Left renal pelvis (tissue), 4 donors: Measurements from ENCODE around the gene UTP15. TPM values are rescaled to one million over a fixed set of nuclear protein-coding genes. Genes with fewer than 3 reads are reported as not detected.

Experiments used
- DNase-seq, 4 donors: peaks; one replicate each; pipeline ENCODE4 v3.0.0-alpha.2; 2013; ENCODE audit warnings: low read depth in 4 of 4, low spot score in 3 of 4
- polyA plus RNA-seq, 4 donors: library from polyadenylated mRNA; unstranded; fragments of 120-200 nt; gene quantifications; one replicate each; pipeline ENCODE4 v1.2.1, GENCODE V29; 2013; ENCODE audit not compliant: insufficient read length in 4 of 4

Gene UTP15
- polyA plus RNA-seq, 4 donors, result 16.7 to 18.5 (median 17.8) TPM

DNA sequence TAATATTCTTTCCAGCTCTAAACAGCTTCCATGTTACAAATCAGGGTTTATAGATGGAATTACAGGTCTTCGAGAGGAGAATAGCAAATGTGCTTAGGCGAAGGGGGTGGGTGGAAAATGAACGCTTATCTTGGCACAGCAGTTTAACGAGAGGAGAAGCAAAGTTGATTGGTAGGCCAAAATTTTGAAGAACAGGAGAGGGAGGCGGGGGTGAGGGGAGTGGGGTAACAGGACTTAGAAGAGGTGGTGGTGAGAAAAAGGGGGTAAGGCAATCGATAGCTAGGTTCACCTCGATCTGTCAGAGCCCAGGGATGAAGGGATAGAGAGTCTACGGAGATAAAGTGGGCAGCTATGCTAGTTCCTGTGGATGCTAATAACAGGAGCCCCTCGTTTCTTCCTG is 868 bp upstream of the UTP15 start:
- DNase-seq, result peak in 1 of 4 donors; percentile 5

DNA sequence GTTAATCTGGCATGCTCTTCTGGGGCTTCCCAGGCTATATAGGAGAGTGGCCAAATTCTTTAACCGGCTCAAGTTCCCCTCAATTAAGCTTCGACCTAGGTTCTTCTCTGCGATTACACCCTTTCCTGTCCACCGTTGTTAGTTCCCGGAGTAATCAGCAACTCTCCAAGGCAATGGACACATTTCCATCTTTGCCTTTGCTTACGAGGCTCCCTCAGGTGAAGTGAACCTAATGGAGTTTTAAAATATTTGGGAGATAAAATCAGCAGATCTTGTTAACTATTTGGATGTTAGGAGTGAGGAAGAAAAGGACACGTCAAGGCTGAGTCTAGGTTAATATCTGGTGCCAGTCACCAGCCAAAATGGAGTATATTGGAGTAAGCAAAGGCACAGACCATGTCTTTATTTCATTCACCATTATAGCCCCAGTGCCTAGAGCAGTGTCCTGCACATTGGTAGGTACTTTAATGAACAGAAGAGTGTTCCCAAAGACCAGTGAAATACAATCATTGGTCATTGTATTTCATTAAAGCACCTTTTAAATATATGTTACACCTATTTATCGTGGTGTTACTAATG is 515 bp downstream of the UTP15 start:
- no peak for DNase-seq

DNA sequence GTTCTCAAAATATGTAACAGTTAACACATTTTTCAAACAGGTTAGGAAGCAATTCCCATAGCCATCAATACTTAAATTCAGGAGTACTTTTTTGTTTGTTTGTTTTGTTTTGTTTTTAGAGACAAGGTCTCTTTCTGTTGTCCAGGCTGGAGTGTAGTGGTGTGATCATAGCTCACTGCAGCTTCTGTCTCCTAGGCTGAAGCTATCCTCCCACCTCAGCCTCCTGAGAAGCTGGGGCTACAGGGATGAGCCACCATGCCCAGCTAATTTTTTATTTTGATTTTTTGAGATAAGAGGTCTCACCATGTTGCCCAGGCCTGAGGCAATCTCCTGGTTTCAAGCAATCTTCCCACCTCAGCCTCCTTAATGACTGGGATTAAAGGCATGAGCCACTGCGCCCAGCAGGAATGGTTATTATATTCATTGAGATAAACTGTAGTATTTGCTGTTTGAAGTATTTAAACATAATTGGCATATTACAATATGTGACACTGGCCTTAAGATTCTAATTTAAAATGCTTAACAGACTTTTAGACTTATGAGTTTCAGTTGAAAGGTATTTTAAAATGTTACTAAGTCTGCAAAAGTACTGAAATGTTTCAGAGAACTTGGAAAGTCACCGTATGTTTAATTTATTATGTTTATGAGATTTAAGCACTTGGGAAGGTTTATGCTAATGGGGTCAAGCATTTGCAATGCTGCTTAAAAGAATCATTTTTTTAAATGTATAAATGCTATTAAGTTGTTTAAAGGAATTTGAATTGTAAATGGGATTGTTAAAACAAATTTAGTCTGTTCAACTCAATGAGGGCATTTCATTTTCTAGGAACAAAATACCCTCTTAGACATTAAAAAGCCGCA is 17.0 kb downstream of the UTP15 start:
- DNase-seq, result no peak

DNA sequence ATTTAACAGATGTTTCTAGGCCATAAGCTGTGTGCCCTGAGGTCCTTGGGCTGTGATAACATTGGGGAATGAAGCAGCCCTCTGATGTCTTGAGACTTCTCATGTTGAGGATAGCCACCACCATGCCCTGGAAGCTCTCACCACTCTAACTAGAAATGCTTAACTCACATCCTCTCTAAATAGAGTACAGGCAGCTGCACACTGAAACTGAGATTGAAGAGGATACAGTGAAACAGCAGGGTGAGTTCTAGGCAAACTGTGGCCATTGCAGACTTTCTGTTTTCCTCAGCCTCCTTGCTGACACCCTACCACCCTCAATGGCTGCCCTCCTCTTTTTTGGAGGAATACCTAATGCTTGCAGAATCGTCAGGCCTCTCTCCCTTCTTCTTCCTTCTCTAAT is 22.4 kb downstream of the UTP15 start:
- DNase-seq, result no peak

DNA sequence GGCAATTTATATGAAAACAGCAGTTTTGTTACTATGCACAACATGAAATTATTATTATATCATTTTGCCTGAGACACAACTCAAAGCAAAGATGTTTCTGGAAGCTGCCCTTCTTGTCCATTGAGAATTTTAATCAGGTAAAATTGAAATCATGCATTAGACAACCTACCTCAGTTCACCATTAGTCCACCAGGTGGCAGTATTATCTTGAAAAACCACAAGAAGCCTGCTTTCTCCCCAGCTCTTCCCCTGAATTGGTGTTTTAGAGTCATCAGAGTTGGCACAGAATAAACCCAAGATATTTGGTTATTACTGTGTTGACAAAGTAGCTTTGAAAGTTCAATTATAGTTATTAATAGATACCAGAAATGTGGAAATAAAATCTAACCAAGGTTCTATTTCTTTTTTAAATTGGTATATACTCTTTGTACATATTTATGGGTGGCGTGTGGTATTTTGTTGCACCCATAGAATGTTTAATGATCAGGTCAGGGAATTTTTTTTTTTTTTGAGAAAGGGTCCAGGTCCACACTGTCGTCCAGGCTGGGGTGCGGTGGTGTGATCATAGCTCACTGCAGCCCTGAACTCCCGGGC is 25.7 kb downstream of the UTP15 start:
- peak; percentile 23 to 63 (median 60) for DNase-seq

DNA sequence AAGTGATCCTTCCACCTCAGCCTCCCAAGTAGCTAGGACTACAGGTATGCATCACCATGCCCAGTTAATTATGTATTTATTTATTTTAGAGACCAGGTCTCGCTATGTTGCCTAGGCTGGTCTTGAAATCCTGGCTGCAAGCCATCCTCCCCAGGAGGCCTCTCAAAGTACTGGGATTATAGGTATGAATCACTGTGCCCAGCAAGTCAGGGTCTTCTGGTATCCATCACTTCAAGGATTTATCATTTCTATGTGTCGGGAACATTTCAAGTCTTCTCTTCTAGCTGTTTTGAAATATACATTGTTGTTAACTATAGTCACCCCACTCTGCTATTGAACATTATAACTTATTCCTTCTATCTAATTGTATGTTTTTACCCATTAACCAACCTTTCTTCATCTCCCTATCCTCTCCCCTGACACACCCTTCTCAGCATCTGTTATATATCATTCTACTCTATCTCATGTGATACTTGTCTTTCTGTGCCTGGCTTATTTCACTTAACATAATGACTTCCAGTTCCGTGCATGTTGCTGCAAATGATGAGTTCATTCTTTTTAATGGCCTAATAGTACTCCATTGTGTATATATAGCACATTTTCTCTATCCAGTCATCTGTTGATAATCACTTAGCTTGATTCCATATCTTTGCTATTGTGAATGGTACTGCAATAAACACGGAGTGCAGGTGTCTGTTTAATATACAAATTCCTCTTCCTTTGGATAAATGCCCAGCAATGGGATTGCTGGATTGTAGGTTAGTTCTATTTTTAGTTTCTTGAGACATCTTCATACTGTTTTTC is 26.4 kb downstream of the UTP15 start:
- DNase-seq, result no peak

DNA sequence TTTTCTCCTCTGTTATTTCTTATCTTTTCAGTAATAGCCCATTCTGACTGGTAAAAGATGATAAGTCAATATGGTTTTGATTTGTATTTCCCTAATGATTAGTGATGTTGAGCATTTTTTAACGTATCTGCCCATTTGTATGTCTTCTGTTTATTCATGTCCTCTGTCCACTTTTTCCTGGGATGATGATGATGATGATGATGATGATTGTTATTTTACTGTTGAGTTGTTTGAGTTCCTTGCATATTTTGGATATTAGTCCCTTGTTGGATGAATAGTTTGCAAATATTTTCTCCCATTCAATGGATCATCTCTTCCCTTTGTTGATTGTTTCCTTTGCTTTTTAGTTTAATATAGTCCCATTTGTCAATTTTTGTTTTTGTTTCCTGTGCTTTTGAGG is 27.0 kb downstream of the UTP15 start:
- DNase-seq, result no peak

DNA sequence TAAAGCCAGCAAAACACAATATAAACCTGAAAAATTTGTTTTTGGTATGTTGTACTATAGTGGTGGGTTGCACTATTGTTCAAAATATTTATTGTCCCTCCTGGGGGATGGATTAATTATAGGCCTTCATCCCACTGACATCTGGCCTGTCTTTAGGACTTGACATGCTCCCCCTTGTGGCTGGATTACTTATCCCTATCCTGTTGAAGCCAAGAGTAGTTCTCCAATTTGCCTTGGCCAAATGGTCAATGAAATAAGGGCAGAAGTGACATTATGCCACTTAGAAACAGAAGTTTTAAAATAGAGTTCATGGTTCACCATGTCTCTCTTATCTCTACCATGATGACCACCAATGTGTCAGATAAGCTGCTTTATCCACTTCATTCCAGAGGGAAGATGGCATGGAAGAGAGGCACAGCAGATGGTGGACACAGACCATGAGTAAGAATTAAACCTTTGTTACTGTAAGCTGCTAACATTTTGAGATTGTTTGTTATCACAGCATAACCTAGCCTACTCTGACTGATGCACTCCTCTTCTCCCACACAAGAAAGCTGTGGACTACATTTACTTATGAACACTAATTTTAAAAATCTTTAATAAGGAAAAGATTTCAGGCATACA is 31.3 kb downstream of the UTP15 start:
- DNase-seq, result no peak

DNA sequence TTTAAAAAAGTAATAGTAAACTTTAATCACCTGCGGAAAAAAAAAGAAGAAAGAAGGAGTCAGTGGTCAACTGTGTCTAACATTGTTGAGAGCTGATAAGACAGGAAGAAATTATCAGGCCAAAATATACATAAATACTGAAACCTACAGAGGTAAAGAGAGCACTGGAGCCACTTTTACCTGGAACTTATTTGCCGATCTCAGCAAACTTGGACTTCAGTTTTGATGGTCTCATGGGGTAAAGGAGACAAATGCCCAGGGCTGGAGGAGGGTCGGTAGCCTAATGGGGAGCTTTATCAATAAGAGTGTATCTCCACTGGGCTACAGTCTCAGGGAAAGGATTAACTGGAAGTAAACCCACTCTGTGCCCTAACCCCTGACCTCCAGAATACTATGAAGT is 33.8 kb downstream of the UTP15 start:
- DNase-seq, result no peak

DNA sequence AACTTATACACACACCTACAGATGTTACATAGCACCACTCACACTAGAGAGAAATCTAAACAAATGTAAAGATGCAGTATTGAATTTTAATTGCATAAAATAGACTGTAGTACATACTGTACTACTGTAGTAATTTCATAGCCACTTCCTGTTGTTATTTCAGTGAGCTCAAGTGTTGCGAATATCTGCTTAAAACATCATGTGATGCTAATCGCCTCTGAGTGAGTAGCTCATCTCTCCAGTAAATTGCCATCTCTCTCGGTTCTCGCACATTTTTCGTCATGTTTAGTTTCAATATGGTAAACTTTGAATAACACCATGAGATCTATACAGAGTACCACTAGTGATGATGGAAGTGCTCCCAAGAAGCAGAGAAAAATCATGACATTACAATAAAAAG is 38.5 kb downstream of the UTP15 start:
- no peak for DNase-seq

DNA sequence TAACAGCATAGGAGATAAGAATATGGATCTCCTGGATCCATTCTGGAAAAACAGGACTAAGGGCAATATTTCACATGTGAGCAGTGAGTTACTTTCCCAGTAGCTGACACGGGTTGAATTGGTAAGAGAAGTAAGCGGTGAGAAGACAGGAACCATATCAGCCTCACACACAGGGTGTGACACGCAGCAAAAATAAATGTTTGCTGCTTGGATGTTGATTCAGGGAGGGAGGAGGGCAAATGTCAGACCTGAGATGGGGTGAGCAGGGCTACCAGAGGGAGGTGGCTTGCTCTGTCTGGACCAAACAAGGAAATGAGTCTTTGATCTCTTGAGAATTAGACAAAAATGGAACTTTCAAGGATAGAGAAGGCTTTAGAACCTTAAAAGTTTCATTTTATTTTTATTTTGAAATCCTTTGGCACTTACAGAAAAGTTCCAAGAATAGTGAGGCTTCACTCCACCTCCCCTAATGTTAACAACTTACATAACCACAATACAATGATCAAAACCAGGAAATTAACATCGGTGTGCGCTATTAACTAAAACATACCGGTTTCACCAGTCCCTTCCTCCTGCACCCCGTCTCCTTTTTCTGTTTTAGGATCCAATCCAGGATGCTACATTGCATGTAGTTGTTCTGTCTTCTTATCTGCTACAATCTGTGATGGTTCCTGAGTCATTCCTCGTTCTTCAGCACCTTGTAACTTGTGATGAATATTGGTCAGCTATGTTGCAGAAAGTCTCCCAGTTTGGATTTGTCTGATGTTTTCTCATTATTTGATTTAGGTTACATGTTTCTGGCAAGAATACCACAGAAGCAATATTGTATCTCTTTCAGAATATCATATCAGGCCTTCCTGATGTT is 39.9 kb downstream of the UTP15 start:
- no peak for DNase-seq

DNA sequence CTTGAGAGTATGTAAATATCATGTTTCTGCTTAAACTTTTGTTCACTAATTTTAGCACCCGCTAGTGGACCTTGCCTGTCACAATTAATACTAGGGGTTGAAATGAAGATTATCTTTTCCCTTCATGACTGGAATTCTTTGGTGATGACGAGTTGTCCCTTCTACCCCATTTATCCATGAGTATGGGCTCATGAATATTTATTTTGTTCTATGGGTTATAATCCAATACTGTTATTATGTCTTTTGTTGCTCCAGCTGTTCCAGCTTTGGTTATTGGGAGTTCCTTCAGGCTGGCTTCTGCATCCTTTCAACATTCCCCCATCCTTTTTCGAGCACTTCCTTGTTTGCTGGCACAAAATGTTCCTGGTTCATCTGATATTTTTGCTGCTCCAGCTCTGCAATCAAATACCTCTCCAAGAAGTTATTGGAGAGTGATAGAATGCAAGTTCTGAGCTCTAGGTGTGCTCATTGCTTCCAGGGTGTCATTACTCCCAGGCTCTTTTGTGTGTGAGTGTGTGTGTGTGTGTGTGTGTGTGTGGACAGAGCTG is 40.7 kb downstream of the UTP15 start:
- DNase-seq, result no peak

DNA sequence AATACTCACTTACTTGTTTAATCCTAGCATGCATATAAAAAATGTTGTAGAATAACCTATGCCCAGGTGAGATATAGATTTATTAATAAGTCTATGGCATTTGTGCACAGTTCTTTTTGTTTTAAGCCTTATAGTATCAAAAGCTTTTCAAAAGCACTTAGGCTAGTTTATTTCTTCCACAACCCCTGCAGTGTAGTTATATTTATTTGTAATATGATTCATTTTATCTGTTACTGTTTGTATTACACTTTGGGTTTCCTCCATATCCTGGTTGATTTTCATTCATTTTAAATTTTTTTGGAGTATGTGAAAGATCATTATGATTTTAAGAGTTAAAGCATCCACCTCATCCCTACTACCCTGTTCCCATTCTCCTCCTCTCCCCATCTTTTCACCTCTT is 41.7 kb downstream of the UTP15 start:
- DNase-seq, result no peak

DNA sequence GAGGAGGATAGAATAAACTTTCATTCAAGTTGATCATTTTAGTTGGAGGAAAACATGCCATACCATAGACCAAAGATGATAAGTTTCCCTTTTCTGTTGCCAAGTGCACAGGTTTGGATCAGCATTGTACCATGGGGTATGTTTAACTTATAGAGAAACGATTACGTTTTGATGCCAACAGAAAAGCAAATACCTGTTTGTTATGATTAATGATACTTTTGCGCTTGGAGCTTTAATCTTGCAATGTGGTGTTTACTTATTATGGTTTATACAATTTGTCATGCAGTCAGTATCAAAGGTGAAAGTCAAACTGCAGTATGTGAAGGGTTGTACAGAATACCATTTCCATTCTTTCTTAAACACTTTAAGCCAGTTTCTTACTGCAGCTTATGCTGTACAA is 47.3 kb downstream of the UTP15 start:
- no peak for DNase-seq

DNA sequence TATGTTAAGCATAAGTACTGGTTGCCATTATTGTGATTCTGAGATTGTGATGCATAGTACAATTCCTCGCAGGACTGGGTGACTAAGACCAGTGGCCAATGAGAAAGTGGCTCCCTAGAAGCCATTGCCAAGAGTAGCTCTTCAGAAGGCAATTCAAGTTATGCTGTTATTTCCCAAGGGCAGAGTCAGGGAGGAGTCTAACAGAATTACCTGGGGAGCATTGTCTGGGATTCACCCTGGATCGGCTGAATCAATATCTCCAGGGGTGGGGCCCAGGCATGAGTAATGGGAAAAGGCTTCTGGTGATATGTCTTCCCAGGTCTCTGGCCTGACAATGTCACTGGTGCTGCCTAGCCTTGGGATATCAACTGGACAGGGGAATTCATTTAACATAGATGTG is 49.5 kb downstream of the UTP15 start:
- DNase-seq, result no peak

DNA sequence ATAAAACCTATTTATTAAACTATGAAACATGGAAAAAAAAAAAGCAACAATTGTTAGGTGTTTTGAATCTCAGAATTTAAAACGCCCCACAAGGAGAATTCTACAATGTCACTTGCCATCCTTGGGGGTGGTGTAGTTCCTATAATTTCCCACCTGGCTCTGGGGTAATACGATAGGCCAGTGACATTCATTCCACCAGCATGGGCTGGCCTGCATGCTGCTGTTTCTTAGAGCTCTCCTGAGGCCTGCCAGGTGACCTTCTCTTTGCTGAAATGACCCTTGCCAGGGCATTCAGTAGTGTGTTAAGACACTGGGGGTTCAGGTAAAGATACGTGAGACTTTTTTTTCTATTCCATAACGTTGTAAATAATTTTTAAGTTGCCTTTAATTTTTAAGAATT is 50.4 kb downstream of the UTP15 start:
- DNase-seq, result no peak

DNA sequence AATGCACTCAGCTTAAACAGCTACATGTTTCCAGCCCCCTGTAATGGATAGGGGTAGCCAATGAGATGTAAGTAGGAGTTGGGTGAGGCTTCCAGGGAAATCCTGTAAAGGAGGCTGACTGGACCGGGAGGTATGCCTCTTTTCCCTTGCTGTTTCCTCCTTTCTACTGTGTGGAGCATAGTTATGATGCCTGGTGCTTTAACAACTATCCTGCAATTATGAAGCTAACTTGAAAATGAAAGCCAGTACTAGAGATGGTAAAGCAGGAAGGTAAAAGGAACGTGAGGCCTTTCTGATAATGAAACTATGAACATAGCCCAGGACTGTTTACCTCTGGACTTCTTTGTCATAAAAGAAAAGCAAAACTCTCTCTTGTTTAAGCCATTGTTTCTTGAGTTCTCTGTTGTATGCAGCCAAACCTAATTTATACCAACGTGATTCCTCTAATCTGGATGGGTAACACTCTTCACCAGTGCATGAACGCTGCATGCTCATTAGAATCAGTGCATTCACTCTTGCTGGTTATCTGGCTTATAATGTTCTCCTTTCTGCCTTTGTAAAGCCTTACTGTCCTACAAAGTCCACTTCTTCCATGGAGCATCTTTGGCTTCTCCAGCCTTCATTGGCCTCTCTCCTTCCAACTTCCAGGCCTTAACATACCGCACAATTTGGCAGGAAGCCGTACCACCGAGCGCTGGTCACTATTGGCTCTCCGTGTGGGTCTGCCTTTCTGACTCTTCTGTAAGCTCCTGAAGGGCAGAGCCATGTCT is 52.2 kb downstream of the UTP15 start:
- no peak for DNase-seq

DNA sequence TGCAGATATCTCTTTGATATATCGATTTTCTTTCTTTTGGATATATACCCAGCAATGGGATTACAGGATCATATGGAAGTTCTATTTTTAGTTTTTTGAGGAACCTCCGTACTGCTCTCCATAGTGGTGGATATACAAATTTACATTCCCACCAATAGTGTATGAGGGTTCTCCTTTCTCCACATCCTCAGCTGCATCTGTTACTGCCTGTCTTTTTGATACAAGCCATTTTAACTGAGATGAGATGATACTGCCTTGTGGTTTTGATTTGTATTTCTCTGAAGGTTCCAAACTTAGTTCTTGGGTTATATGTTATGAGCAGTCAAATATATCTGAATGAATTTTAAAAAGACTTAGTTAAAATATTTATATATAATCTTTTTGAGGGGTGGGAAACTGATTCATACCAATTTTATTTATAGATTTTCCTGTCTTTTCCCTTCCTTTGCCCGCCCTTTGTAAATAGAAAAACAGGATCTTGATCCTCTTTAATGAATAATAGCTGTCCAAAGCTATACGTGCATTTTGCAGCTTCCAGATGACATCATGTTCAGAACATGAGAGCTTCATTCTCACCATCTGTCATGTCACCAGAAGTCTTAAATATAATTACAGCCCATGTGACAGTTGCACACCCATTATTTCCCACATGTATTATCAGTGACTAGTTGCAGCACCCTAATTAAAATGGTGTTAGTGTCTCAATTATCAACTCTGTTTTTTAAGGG is 54.2 kb downstream of the UTP15 start:
- DNase-seq, result no peak
